Smooth muscle cell (in vitro differentiated cells): Measurements from ENCODE around the gene CFH. TPM values are rescaled to one million over a fixed set of nuclear protein-coding genes. Genes with fewer than 3 reads are reported as not detected.
"Not testable (repeated sequence)": the region's sequence is repeated elsewhere in the genome, so short reads cannot be mapped to it uniquely, and the experiment has no call there.

Experiments used
- DNase-seq: peaks from one replicate; lab custom pipeline; 2025; ENCODE audit not compliant: unreplicated experiment; lab: John Stamatoyannopoulos, UW
- H2AFZ ChIP-seq: fragments of 200-600 bp; sonication (generic); 2 replicates; pipeline ENCODE4 v1.6.0; 2016; ENCODE audit warnings: antibody characterized with exemption, low read depth, mild to moderate bottlenecking
- H3F3A ChIP-seq: fragments of 200-600 bp; sonication (generic); 2 replicates; pipeline ENCODE4 v1.6.0; 2017; ENCODE audit warnings: antibody characterized with exemption, low read depth
- H3K27ac ChIP-seq: fragments of 200-600 bp; sonication (generic); 2 replicates; pipeline ENCODE4 v1.5.1; 2016; ENCODE audit warnings: low read depth, mild to moderate bottlenecking
- H3K27me3 ChIP-seq: fragments of 200-600 bp; sonication (generic); 2 replicates; pipeline ENCODE4 v1.6.1; 2016; ENCODE audit warnings: low read depth, mild to moderate bottlenecking
- H3K36me3 ChIP-seq: fragments of 200-600 bp; sonication (generic); 2 replicates; pipeline ENCODE4 v1.5.1; 2016; ENCODE audit warnings: low read depth
- H3K4me1 ChIP-seq: fragments of 200-600 bp; sonication (generic); 2 replicates; pipeline ENCODE4 v1.5.1; 2016; ENCODE audit warnings: low read depth
- H3K4me2 ChIP-seq: fragments of 200-600 bp; sonication (generic); 2 replicates; pipeline ENCODE4 v1.6.0; 2016; ENCODE audit warnings: mild to moderate bottlenecking
- H3K4me3 ChIP-seq: fragments of 200-600 bp; sonication (generic); 2 replicates; pipeline ENCODE4 v1.5.1; 2016; ENCODE audit warnings: mild to moderate bottlenecking
- H3K79me2 ChIP-seq: fragments of 200-600 bp; sonication (generic); 2 replicates; pipeline ENCODE4 v1.6.0; 2016; ENCODE audit warnings: low read depth, mild to moderate bottlenecking
- H3K9ac ChIP-seq: fragments of 200-600 bp; sonication (generic); 2 replicates; pipeline ENCODE4 v1.6.0; 2016; ENCODE audit warnings: low read depth
- H3K9me3 ChIP-seq: fragments of 200-600 bp; sonication (generic); replicated peaks from 2 replicates; pipeline ENCODE4 v1.5.1; 2016; ENCODE audit warnings: low read depth
- H4K20me1 ChIP-seq: fragments of 200-600 bp; sonication (generic); 2 replicates; pipeline ENCODE4 v1.6.0; 2016; ENCODE audit warnings: low read depth
- WGBS: methylation state at CpG from one replicate; pipeline ENCODE4 v1.1.7; 2016; ENCODE audit warnings: low lambda C conversion rate; 5-methylcytosine and 5-hydroxymethylcytosine counted together
- polyA plus RNA-seq: library from polyadenylated mRNA; unstranded; fragments of >200 nt; fragmentation: Nextera tagmentation; extraction: Ambion mirVana; gene quantifications from 2 replicates; pipeline ENCODE4 v1.2.1, GENCODE V29; 2016
- total RNA-seq: library from RNA; depleted of rRNA; stranded (reverse); fragments of >200 nt; gene quantifications from 2 replicates; pipeline ENCODE4 v1.2.3, GENCODE V29; 2014
- TF ChIP-seq, protein P1 (sequence below): fragments of 200-600 bp; sonication (generic); IDR thresholded peaks from 2 replicates; pipeline ENCODE4 v1.5.1; 2017; ENCODE audit warnings: borderline replicate concordance, mild to moderate bottlenecking, antibody characterized with exemption; ENCODE audit not compliant: insufficient read depth, poor library complexity, severe bottlenecking

CFH gene
- total and polyA plus RNA-seq, 2 experiments from 2014 or later, result 71.2 to 99.5 TPM

DNA sequence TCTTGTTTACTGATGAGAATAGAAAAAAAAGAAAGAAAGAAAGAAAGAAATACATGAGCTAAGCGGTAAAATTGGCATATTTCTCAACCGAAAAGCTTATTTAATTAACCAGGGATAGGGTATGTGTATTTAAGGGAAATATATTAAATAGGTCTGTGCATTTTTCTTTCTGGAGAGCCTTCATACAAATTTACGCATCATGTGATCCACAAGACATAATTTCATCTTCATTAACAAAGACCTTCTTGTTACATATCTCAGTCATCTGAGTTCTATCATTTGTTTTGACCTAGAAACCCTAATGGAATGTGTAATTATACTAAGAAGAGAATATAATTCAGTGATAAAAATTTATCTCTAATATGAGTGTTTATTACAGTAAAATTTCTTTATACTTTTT lies 37.2 kb downstream of the CFH start:
- H3K27me3 ChIP-seq, result no peaks in the 10 kb centered on the region
- no peaks in the 10 kb centered on the region for H3F3A ChIP-seq
- H4K20me1 ChIP-seq, result no peaks in the 10 kb centered on the region
- no peak overlapping the region for H3K9ac ChIP-seq
- no peaks in the 10 kb centered on the region for H3K4me1 ChIP-seq
- DNase-seq, result no peak
- no peak overlapping the region for H3K4me3 ChIP-seq
- no peak overlapping the region for H3K4me2 ChIP-seq
- WGBS, result 97% methylated on average over 3 of the region's 3 CpGs
- H3K36me3 ChIP-seq, result peaks cover 5% of the 10 kb centered on the region
- no peaks in the 10 kb centered on the region for H3K9me3 ChIP-seq
- no peak overlapping the region for H3K27ac ChIP-seq
- H2AFZ ChIP-seq, result no peak overlapping the region
- TF ChIP-seq, protein P1, sequence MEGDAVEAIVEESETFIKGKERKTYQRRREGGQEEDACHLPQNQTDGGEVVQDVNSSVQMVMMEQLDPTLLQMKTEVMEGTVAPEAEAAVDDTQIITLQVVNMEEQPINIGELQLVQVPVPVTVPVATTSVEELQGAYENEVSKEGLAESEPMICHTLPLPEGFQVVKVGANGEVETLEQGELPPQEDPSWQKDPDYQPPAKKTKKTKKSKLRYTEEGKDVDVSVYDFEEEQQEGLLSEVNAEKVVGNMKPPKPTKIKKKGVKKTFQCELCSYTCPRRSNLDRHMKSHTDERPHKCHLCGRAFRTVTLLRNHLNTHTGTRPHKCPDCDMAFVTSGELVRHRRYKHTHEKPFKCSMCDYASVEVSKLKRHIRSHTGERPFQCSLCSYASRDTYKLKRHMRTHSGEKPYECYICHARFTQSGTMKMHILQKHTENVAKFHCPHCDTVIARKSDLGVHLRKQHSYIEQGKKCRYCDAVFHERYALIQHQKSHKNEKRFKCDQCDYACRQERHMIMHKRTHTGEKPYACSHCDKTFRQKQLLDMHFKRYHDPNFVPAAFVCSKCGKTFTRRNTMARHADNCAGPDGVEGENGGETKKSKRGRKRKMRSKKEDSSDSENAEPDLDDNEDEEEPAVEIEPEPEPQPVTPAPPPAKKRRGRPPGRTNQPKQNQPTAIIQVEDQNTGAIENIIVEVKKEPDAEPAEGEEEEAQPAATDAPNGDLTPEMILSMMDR, result no peak
- H3K79me2 ChIP-seq, result no peaks in the 10 kb centered on the region

- 75% methylated on average over 5 of the region's 5 CpGs for WGBS
- Histone ChIP-seq H3K4me2 (no peak overlapping the region), H3K27ac (no peak overlapping the region), H3K9ac (no peak overlapping the region), H2AFZ (no peak overlapping the region), H3K9me3 (no peaks in the 10 kb centered on the region), H3K27me3 (no peaks in the 10 kb centered on the region), H3K36me3 (peaks cover 5% of the 10 kb centered on the region), H3K4me3 (no peak overlapping the region), H3F3A (no peaks in the 10 kb centered on the region), H3K4me1 (no peaks in the 10 kb centered on the region), H4K20me1 (no peaks in the 10 kb centered on the region), H3K79me2 (no peaks in the 10 kb centered on the region)
- DNase-seq, result no peak
- TF ChIP-seq, protein P1, result no peak
Measured at GRCh38 chr1:196690582-196690981, 38.7 kb downstream of the CFH start.

GRCh38 chr1:196698993-196699392 lies 47.1 kb downstream of the CFH start:
- H3K27ac ChIP-seq, result no peak overlapping the region
- H3K4me3 ChIP-seq, result no peak overlapping the region
- H3K9ac ChIP-seq, result no peak overlapping the region
- H4K20me1 ChIP-seq, result no peaks in the 10 kb centered on the region
- H3F3A ChIP-seq, result no peaks in the 10 kb centered on the region
- H3K79me2 ChIP-seq, result no peaks in the 10 kb centered on the region
- no peaks in the 10 kb centered on the region for H3K4me1 ChIP-seq
- TF ChIP-seq, protein P1, result no peak
- no peak overlapping the region for H2AFZ ChIP-seq
- H3K4me2 ChIP-seq, result no peak overlapping the region
- H3K27me3 ChIP-seq, result no peaks in the 10 kb centered on the region
- WGBS, result 93% methylated on average over 2 of the region's 2 CpGs
- H3K36me3 ChIP-seq, result no peaks in the 10 kb centered on the region
- DNase-seq, result no peak
- H3K9me3 ChIP-seq, result no peaks in the 10 kb centered on the region

DNA sequence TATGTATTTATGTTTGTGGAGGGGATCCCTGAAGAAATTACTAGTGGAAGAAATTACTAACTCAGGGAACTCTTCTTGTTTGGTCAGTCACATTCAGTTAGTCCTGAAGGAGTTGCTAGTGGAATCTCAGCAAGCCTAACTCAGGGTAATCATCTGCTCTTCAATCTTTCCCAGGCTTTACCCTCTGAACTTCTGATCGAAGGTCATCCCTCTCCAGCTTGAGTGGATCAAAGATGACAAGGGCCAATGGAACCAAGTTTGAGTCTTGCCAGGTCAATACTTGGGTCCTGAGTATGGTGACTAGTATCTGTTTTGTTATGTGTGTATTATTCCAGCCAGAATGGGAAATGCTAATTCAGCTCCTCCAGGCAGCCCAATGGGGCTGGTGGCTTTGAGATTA lies 49.3 kb downstream of the CFH start:
- H3K9me3 ChIP-seq, result no peaks in the 10 kb centered on the region
- DNase-seq, result no peak
- H3K27ac ChIP-seq, result no peak overlapping the region
- no peaks in the 10 kb centered on the region for H3K4me1 ChIP-seq
- no peaks in the 10 kb centered on the region for H3F3A ChIP-seq
- no peaks in the 10 kb centered on the region for H3K27me3 ChIP-seq
- no peaks in the 10 kb centered on the region for H3K36me3 ChIP-seq
- H3K4me3 ChIP-seq, result no peak overlapping the region
- TF ChIP-seq, protein P1, result no peak
- no peak overlapping the region for H3K9ac ChIP-seq
- H2AFZ ChIP-seq, result no peak overlapping the region
- no peak overlapping the region for H3K4me2 ChIP-seq
- no peaks in the 10 kb centered on the region for H4K20me1 ChIP-seq
- WGBS, result 88% methylated on average over 1 of the region's 1 CpG
- no peaks in the 10 kb centered on the region for H3K79me2 ChIP-seq

GRCh38 chr1:196709892-196710291 lies 58.0 kb downstream of the CFH start:
- not testable (repeated sequence) for DNase-seq, H3K27ac ChIP-seq, H4K20me1 ChIP-seq, H2AFZ ChIP-seq, H3K4me2 ChIP-seq, H3K79me2 ChIP-seq, H3K9me3 ChIP-seq, H3K27me3 ChIP-seq, H3K4me3 ChIP-seq, H3F3A ChIP-seq, H3K36me3 ChIP-seq, H3K4me1 ChIP-seq, H3K9ac ChIP-seq
- WGBS, result 84% methylated on average over 2 of the region's 2 CpGs
